DND-41 (cell line): ENCODE measurements around the gene ACTR3C.

ENCODE experiments used
- ATAC-seq: fragments of 200-7000 bp; cut with Tn5 transposase; 3 replicates; pipeline ENCODE4 v1.9.1; 2021; ENCODE audit warnings: low read depth; ENCODE audit not compliant: insufficient read depth
- DNase-seq: peaks from one replicate; pipeline ENCODE4 v3.0.0-alpha.2; 2020
- H2AFZ ChIP-seq: 2 replicates; pipeline ENCODE4 v1.6.0; 2012; ENCODE audit warnings: low read depth, low read length
- H3K27ac ChIP-seq: 2 replicates; pipeline ENCODE4 v1.5.1; 2012; ENCODE audit warnings: low read length, inconsistent platforms
- H3K27me3 ChIP-seq: fragments of 200-600 bp; sonication (generic); 2 replicates; pipeline ENCODE4 v1.6.0; 2012; ENCODE audit warnings: low read length, mild to moderate bottlenecking, inconsistent platforms; ENCODE audit not compliant: insufficient read depth, poor library complexity
- H3K36me3 ChIP-seq: 2 replicates; pipeline ENCODE4 v1.5.1; 2012; ENCODE audit warnings: low read length, inconsistent platforms; ENCODE audit not compliant: insufficient read depth
- H3K4me1 ChIP-seq: 2 replicates; pipeline ENCODE4 v1.5.1; 2012; ENCODE audit warnings: mild to moderate bottlenecking, low read length; ENCODE audit not compliant: insufficient read depth
- H3K4me2 ChIP-seq: 2 replicates; pipeline ENCODE4 v1.6.0; 2012; ENCODE audit warnings: mild to moderate bottlenecking, moderate library complexity, low read length, inconsistent platforms; ENCODE audit not compliant: insufficient read depth
- H3K4me3 ChIP-seq, 2 experiments: fragments of 200-600 bp in 1 of 2; shearing (Covaris generic) in 1 of 2; 2 replicates each; pipeline ENCODE4 v1.5.1; 2012 to 2016; ENCODE audit warnings: inconsistent platforms in 2 of 2, low read length in 2 of 2, mild to moderate bottlenecking in 2 of 2, low read depth in 1 of 2, moderate library complexity in 1 of 2
- H3K79me2 ChIP-seq: 2 replicates; pipeline ENCODE4 v1.6.0; 2012; ENCODE audit warnings: low read length, inconsistent platforms; ENCODE audit not compliant: insufficient read depth
- H3K9ac ChIP-seq: 2 replicates; pipeline ENCODE4 v1.6.0; 2012; ENCODE audit warnings: low read depth, mild to moderate bottlenecking, inconsistent platforms, low read length, moderate library complexity
- H3K9me3 ChIP-seq: 2 replicates; pipeline ENCODE4 v1.5.1; 2012; ENCODE audit warnings: low read length, moderate library complexity, mild to moderate bottlenecking, inconsistent platforms; ENCODE audit not compliant: insufficient read depth, severe bottlenecking
- H4K20me1 ChIP-seq: 2 replicates; pipeline ENCODE4 v1.6.0; 2012; ENCODE audit warnings: low read length; ENCODE audit not compliant: insufficient read depth
- EZH2 ChIP-seq: IDR thresholded peaks from 3 replicates; pipeline ENCODE4 v1.6.1; 2012; ENCODE audit warnings: borderline replicate concordance, low read depth, mild to moderate bottlenecking, moderate library complexity, low read length, inconsistent platforms; ENCODE audit not compliant: severe bottlenecking
- TF ChIP-seq, protein P1 (sequence below): IDR thresholded peaks from 2 replicates; pipeline ENCODE4 v1.5.1; 2012; ENCODE audit warnings: borderline replicate concordance, low read length, moderate library complexity, mild to moderate bottlenecking; ENCODE audit not compliant: poor library complexity, severe bottlenecking; ENCODE audit errors: extremely low read depth

ACTR3C gene

DNA sequence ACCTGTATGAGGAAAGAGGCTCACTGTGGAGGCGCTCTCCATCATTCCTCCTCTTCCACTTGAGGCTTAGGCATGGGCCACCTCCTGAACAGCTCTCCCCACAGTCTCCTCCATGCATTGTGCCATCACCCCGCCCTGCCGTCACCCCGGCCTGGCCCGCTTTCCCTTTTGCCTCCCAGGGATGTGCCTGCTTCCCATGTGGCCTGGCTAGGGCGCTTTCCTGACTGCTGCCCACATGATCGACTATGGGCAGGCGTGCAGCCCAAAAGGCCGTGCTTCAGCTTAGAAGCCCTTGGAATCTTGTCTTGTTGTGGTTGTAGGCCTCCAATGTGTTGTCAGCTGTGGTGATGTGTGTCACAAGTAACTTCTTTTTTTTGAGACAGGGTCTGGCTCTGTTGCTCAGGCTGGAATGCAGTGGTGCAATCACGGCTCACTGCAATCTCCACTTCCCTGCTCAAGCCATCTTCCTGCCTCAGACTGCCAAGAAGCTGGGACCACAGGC, 1.8 kb upstream of the ACTR3C start:
- Histone ChIP-seq H4K20me1 (peaks cover 33% of the 10 kb centered on the region), H3K9me3 (no peaks in the 10 kb centered on the region), H3K4me3 (peak overlapping the region in 1 of 2 experiments; percentile 94; a peak in 2 of 4 replicates), H3K27ac (peak overlapping the region; percentile 99), H3K4me2 (peak overlapping the region; percentile 84), H3K9ac (peak overlapping the region; percentile 98), H2AFZ (no peak overlapping the region), H3K36me3 (peaks cover 64% of the 10 kb centered on the region), H3K79me2 (peaks cover 86% of the 10 kb centered on the region), H3K4me1 (peaks cover 40% of the 10 kb centered on the region), H3K27me3 (no peaks in the 10 kb centered on the region)
- TF ChIP-seq, protein P1, sequence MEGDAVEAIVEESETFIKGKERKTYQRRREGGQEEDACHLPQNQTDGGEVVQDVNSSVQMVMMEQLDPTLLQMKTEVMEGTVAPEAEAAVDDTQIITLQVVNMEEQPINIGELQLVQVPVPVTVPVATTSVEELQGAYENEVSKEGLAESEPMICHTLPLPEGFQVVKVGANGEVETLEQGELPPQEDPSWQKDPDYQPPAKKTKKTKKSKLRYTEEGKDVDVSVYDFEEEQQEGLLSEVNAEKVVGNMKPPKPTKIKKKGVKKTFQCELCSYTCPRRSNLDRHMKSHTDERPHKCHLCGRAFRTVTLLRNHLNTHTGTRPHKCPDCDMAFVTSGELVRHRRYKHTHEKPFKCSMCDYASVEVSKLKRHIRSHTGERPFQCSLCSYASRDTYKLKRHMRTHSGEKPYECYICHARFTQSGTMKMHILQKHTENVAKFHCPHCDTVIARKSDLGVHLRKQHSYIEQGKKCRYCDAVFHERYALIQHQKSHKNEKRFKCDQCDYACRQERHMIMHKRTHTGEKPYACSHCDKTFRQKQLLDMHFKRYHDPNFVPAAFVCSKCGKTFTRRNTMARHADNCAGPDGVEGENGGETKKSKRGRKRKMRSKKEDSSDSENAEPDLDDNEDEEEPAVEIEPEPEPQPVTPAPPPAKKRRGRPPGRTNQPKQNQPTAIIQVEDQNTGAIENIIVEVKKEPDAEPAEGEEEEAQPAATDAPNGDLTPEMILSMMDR = no peak
- TF ChIP-seq EZH2 = no peak
- DNase-seq (no peak), ATAC-seq (no peak)

DNA sequence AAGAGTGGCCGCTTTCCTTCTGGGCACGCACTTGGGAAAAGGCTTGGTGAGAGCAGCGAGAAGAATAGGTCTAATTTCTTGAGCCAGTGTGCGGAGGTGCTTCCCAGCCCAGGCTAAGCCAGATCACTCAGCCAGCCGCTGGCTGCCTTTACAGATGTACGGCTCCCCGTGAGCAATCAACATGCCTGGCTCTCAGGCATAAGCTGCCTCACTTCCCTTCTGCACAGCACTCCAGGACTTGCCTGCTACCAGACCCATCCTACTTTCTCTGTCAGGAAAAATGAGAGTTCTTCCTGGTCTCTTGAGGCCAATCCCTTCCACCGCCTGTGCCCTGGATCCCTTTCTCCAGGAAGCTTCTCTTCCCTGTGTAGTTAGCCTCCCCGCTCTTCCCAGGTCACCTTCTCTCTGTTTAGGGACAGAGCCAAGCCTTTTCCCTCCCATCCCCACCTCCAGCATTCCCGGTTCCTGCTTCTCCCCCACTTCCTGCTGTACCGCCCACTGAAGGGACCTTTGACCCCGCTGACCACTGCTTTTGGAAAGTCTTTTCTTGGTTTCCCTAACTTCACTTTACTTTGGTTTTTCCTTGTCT, 1.1 kb upstream of the ACTR3C start:
- H3K9ac ChIP-seq = peak overlapping the region; percentile 98
- H3K9me3 ChIP-seq = no peaks in the 10 kb centered on the region
- H3K27me3 ChIP-seq = no peaks in the 10 kb centered on the region
- peaks cover 57% of the 10 kb centered on the region for H3K36me3 ChIP-seq
- peak; percentile 18; the same call in 1 of the 3 replicates for ATAC-seq
- TF ChIP-seq, protein P1 = no peak
- no peak for TF ChIP-seq EZH2
- H4K20me1 ChIP-seq = peaks cover 26% of the 10 kb centered on the region
- H3K27ac ChIP-seq = peak overlapping the region; percentile 99
- peak overlapping the region; percentile 84 for H3K4me2 ChIP-seq
- no peak overlapping the region for H2AFZ ChIP-seq
- peak overlapping the region; percentile 65 to 94 for H3K4me3 ChIP-seq
- DNase-seq = peak; percentile 26
- H3K4me1 ChIP-seq = peaks cover 40% of the 10 kb centered on the region
- H3K79me2 ChIP-seq = peaks cover 79% of the 10 kb centered on the region

DNA sequence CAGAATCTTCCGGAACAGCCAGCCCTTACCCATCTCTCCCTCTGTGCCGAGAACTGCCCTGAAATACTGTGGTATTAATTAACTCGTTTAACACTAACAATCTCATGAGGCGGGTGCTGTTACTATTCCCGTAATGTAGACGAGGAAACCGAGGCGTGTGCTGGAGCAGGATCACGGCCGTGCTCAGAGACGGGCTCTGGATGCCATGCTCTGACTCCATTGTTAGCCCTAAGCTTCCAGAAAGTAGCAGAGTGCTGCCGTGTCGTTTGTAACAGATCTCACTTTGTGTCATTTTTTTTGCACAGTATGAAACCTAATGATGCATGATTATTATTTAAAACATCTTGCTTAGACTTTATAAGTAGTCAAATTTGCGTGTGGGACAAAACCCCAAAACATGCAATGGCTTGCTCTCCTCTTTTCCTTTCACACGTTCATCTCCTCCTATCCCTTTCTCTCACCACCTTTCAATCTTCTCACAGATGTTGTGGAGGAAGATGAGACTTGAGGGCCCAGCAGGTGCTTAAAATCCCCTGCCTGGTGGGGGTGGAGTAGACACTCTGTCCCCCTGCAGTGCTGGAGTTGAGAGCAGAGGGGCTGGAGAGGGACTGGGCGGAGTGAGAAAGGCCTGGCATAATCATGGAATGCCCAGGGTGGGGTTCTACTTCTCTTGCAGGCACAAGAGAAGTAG, 482 bp upstream of the ACTR3C start:
- peaks cover 72% of the 10 kb centered on the region for H3K79me2 ChIP-seq
- H3K36me3 ChIP-seq = peaks cover 51% of the 10 kb centered on the region

More for the DNA sequence above, 482 bp upstream of the ACTR3C start:
- peak; percentile 55 for ATAC-seq
- peak overlapping the region; percentile 96 for H2AFZ ChIP-seq
- H3K4me3 ChIP-seq = peak overlapping the region; percentile 65 to 94
- peak overlapping the region; percentile 84 for H3K4me2 ChIP-seq
- peaks cover 40% of the 10 kb centered on the region for H3K4me1 ChIP-seq
- TF ChIP-seq, protein P1 = no peak
- peak overlapping the region; percentile 99 for H3K27ac ChIP-seq
- H3K9me3 ChIP-seq = no peaks in the 10 kb centered on the region
- DNase-seq = peak; percentile 49
- H3K9ac ChIP-seq = peak overlapping the region; percentile 98
- H4K20me1 ChIP-seq = peaks cover 20% of the 10 kb centered on the region
- no peaks in the 10 kb centered on the region for H3K27me3 ChIP-seq
